H1 (cell line): ENCODE data around the gene LEKR1. TPM values are rescaled to one million over a fixed set of nuclear protein-coding genes. Genes with fewer than 3 reads are reported as not detected.

Experiments used
- EGR1 ChIP-seq: IDR thresholded peaks from 2 replicates; pipeline ENCODE4 v1.6.1; 2011; ENCODE audit warnings: low read depth, low read length, borderline replicate concordance
- GTF2F1 ChIP-seq: IDR thresholded peaks from 2 replicates; pipeline ENCODE4 v1.6.1; 2012; ENCODE audit warnings: low read depth, low read length, improper control_type of control experiment, borderline replicate concordance
- TCF12 ChIP-seq: IDR thresholded peaks from 2 replicates; pipeline ENCODE4 v1.6.1; 2011; ENCODE audit warnings: low read depth, mild to moderate bottlenecking, low read length
- polyA plus RNA-seq, 7 experiments: library from polyadenylated mRNA; depleted of rRNA in 3 of 7; stranded (reverse) in 5 of 7; unstranded in 2 of 7; fragments of >200 nt in 5 of 7; fragments of 200-250 nt in 2 of 7; gene quantifications; 1 replicate in 5 of 7; 2 replicates in 1 of 7; 4 replicates in 1 of 7; pipeline versions ENCODE4 v1.2.1 to v1.2.3, GENCODE V29; 2011 to 2013; ENCODE audit warnings: missing spikeins in 2 of 7, mixed read lengths in 2 of 7
- total RNA-seq: library from RNA; stranded (reverse); fragmentation: NEBNext Ultra II Directional; extraction: Animal tissue kit (Norgen Biotek cat#: 25700); gene quantifications from 2 replicates; pipeline ENCODE4 v1.2.1, GENCODE V29; 2021
- TF ChIP-seq, protein P1 (sequence below): fragments of 300-600 bp; sonication (generic); IDR thresholded peaks from 2 replicates; pipeline ENCODE4 v1.7.1; 2012; ENCODE audit warnings: low read length, moderate library complexity, mild to moderate bottlenecking, inconsistent platforms; ENCODE audit not compliant: insufficient replicate concordance

LEKR1 gene
- total and polyA plus RNA-seq, 2 of the 8 experiments (the other 6 are each of a cell fraction or from before 2014, with no cell fraction given) = 0.08 TPM; not detected in 1

GRCh38 chr3:157033001-157033400 lies 206.8 kb downstream of the LEKR1 start (continued):
- TF ChIP-seq, protein P1, sequence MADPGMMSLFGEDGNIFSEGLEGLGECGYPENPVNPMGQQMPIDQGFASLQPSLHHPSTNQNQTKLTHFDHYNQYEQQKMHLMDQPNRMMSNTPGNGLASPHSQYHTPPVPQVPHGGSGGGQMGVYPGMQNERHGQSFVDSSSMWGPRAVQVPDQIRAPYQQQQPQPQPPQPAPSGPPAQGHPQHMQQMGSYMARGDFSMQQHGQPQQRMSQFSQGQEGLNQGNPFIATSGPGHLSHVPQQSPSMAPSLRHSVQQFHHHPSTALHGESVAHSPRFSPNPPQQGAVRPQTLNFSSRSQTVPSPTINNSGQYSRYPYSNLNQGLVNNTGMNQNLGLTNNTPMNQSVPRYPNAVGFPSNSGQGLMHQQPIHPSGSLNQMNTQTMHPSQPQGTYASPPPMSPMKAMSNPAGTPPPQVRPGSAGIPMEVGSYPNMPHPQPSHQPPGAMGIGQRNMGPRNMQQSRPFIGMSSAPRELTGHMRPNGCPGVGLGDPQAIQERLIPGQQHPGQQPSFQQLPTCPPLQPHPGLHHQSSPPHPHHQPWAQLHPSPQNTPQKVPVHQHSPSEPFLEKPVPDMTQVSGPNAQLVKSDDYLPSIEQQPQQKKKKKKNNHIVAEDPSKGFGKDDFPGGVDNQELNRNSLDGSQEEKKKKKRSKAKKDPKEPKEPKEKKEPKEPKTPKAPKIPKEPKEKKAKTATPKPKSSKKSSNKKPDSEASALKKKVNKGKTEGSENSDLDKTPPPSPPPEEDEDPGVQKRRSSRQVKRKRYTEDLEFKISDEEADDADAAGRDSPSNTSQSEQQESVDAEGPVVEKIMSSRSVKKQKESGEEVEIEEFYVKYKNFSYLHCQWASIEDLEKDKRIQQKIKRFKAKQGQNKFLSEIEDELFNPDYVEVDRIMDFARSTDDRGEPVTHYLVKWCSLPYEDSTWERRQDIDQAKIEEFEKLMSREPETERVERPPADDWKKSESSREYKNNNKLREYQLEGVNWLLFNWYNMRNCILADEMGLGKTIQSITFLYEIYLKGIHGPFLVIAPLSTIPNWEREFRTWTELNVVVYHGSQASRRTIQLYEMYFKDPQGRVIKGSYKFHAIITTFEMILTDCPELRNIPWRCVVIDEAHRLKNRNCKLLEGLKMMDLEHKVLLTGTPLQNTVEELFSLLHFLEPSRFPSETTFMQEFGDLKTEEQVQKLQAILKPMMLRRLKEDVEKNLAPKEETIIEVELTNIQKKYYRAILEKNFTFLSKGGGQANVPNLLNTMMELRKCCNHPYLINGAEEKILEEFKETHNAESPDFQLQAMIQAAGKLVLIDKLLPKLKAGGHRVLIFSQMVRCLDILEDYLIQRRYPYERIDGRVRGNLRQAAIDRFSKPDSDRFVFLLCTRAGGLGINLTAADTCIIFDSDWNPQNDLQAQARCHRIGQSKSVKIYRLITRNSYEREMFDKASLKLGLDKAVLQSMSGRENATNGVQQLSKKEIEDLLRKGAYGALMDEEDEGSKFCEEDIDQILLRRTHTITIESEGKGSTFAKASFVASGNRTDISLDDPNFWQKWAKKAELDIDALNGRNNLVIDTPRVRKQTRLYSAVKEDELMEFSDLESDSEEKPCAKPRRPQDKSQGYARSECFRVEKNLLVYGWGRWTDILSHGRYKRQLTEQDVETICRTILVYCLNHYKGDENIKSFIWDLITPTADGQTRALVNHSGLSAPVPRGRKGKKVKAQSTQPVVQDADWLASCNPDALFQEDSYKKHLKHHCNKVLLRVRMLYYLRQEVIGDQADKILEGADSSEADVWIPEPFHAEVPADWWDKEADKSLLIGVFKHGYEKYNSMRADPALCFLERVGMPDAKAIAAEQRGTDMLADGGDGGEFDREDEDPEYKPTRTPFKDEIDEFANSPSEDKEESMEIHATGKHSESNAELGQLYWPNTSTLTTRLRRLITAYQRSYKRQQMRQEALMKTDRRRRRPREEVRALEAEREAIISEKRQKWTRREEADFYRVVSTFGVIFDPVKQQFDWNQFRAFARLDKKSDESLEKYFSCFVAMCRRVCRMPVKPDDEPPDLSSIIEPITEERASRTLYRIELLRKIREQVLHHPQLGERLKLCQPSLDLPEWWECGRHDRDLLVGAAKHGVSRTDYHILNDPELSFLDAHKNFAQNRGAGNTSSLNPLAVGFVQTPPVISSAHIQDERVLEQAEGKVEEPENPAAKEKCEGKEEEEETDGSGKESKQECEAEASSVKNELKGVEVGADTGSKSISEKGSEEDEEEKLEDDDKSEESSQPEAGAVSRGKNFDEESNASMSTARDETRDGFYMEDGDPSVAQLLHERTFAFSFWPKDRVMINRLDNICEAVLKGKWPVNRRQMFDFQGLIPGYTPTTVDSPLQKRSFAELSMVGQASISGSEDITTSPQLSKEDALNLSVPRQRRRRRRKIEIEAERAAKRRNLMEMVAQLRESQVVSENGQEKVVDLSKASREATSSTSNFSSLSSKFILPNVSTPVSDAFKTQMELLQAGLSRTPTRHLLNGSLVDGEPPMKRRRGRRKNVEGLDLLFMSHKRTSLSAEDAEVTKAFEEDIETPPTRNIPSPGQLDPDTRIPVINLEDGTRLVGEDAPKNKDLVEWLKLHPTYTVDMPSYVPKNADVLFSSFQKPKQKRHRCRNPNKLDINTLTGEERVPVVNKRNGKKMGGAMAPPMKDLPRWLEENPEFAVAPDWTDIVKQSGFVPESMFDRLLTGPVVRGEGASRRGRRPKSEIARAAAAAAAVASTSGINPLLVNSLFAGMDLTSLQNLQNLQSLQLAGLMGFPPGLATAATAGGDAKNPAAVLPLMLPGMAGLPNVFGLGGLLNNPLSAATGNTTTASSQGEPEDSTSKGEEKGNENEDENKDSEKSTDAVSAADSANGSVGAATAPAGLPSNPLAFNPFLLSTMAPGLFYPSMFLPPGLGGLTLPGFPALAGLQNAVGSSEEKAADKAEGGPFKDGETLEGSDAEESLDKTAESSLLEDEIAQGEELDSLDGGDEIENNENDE = no peak
- no peak for TF ChIP-seq GTF2F1
- no peak for TF ChIP-seq EGR1
- TF ChIP-seq TCF12 = no peak
